22Rv1 (cell line): ENCODE data around the gene ZNF20.

Experiments
- CTCF ChIP-seq: fragments of 450-650 bp; IDR thresholded peaks from 2 replicates; pipeline ENCODE4 v1.5.1; 2017; ENCODE audit warnings: mild to moderate bottlenecking
- ZFX ChIP-seq: fragments of 450-650 bp; IDR thresholded peaks from 2 replicates; pipeline ENCODE4 v1.6.1; 2017; ENCODE audit warnings: antibody characterized with exemption, borderline replicate concordance

- TF ChIP-seq CTCF (no peak), ZFX (no peak)
These were observed 16.3 kb upstream of the ZNF20 start, which contains the start of gene ZNF625 for GRCh38 chr19:12156223-12157058.
